Endothelial cell of umbilical vein (primary cell): Measurements from ENCODE around the gene HBZ. TPM values are rescaled to one million over a fixed set of nuclear protein-coding genes. Genes with fewer than 3 reads are reported as not detected.

ENCODE experiments used
- BruUV-seq: library from RNA; stranded (reverse); fragments of 400-500 nt; replicated peaks from 2 replicates; lab custom pipeline; 2021; lab: Mats Ljungman, UMichigan
- CTCF ChIA-PET: fragments of 300-600, 350-600 bp; sonication (Branson Sonifier 250); formaldehyde crosslinking; loops from one replicate; lab custom pipeline; 2021; ENCODE audit warnings: antibody characterized with exemption, inconsistent platforms; lab: Charles Lee
- POLR2A ChIA-PET: fragments of 300-600, 350-600 bp; sonication (Branson Sonifier 250); formaldehyde crosslinking; loops from one replicate; lab custom pipeline; 2021; ENCODE audit warnings: antibody characterized with exemption, inconsistent platforms; lab: Charles Lee
- DNase-seq: peaks from one replicate; pipeline ENCODE4 v3.0.0-alpha.2; 2011; ENCODE audit warnings: low read depth, low spot score
- FAIRE-seq: peaks from 2 replicates; lab custom pipeline; 2011; peaks lifted over from hg19 to GRCh38; lab: Jason Lieb, UNC
- H2AFZ ChIP-seq: 2 replicates; pipeline ENCODE4 v1.6.0; 2012; ENCODE audit warnings: low read depth, low read length, control low read depth, inconsistent platforms
- H3K27ac ChIP-seq: 2 replicates; pipeline ENCODE4 v1.5.1; 2011; ENCODE audit warnings: low read depth, mild to moderate bottlenecking, control low read depth, low read length, moderate library complexity; ENCODE audit not compliant: insufficient read depth
- H3K27me3 ChIP-seq, 2 experiments: 2 replicates each; pipeline versions ENCODE4 v1.6.0 to v1.6.1; 2011; ENCODE audit warnings: low read length in 2 of 2, mixed read lengths in 1 of 2; ENCODE audit not compliant: control insufficient read depth in 2 of 2, insufficient read depth in 2 of 2
- H3K36me3 ChIP-seq, 2 experiments: 2 replicates in 1 of 2; 3 replicates in 1 of 2; pipeline ENCODE4 v1.5.1; 2011; ENCODE audit warnings: low read length in 2 of 2, mild to moderate bottlenecking in 1 of 2, moderate library complexity in 1 of 2; ENCODE audit not compliant: control insufficient read depth in 2 of 2, insufficient read depth in 2 of 2; ENCODE audit errors: extremely low read depth in 1 of 2
- H3K4me1 ChIP-seq: 3 replicates; pipeline ENCODE4 v1.5.1; 2011; ENCODE audit warnings: mild to moderate bottlenecking, low read length; ENCODE audit not compliant: control insufficient read depth, insufficient read depth; ENCODE audit errors: extremely low read depth
- H3K4me2 ChIP-seq: 2 replicates; pipeline ENCODE4 v1.6.1; 2011; ENCODE audit warnings: low read length, control low read depth, mixed read lengths; ENCODE audit not compliant: insufficient read depth
- H3K4me3 ChIP-seq, 3 experiments: fragments of 200-600 bp in 1 of 3; sonication (generic), shearing (Covaris generic) in 1 of 3; replicated peaks in 1 of 3; 2 replicates each; pipeline ENCODE4 v1.5.1; 2011 to 2016; ENCODE audit warnings: control low read depth in 3 of 3, low read length in 3 of 3, mild to moderate bottlenecking in 2 of 3, inconsistent platforms in 1 of 3, low read depth in 1 of 3, moderate library complexity in 1 of 3; ENCODE audit not compliant: insufficient read depth in 1 of 3
- H3K79me2 ChIP-seq: 2 replicates; pipeline ENCODE4 v1.6.0; 2012; ENCODE audit warnings: low read length, inconsistent platforms; ENCODE audit not compliant: control insufficient read depth, insufficient read depth
- H3K9ac ChIP-seq: replicated peaks from 2 replicates; pipeline ENCODE3; 2011; ENCODE audit warnings: low read length, control low read depth; ENCODE audit not compliant: insufficient read depth; ENCODE audit errors: extremely low read depth
- H3K9me1 ChIP-seq: replicated peaks from 3 replicates; pipeline ENCODE4 v1.6.0; 2011; ENCODE audit warnings: mild to moderate bottlenecking, low read length; ENCODE audit not compliant: control insufficient read depth, insufficient read depth; ENCODE audit errors: extremely low read depth
- H3K9me3 ChIP-seq: replicated peaks from 2 replicates; pipeline ENCODE4 v1.5.1; 2012; ENCODE audit warnings: low read length, inconsistent platforms; ENCODE audit not compliant: control insufficient read depth, insufficient read depth
- H4K20me1 ChIP-seq: replicated peaks from 2 replicates; pipeline ENCODE3; 2011; ENCODE audit warnings: mild to moderate bottlenecking, low read length; ENCODE audit not compliant: control insufficient read depth, insufficient read depth; ENCODE audit errors: extremely low read depth
- CTCF ChIP-seq, 2 donors: IDR thresholded peaks; 1 replicate in 1 of 2; 2 replicates in 1 of 2; pipeline ENCODE4 v1.5.1; 2011; ENCODE audit warnings: low read length in 2 of 2, mild to moderate bottlenecking in 2 of 2, moderate library complexity in 2 of 2, control low read depth in 1 of 2, inconsistent platforms in 1 of 2, low read depth in 1 of 2; ENCODE audit not compliant: insufficient read depth in 1 of 2; ENCODE audit errors: extremely low read depth in 1 of 2
- EZH2 ChIP-seq: IDR thresholded peaks from 2 replicates; pipeline ENCODE4 v1.6.1; 2012; ENCODE audit warnings: borderline replicate concordance, low read depth, mild to moderate bottlenecking, moderate library complexity, low read length, inconsistent platforms; ENCODE audit not compliant: severe bottlenecking
- FOS ChIP-seq: IDR thresholded peaks from 2 replicates; pipeline ENCODE4 v1.6.1; 2011; ENCODE audit warnings: mild to moderate bottlenecking, low read length, moderate library complexity, borderline replicate concordance; ENCODE audit not compliant: insufficient read depth
- GATA2 ChIP-seq: IDR thresholded peaks from 2 replicates; pipeline ENCODE4 v1.7.0; 2011; ENCODE audit warnings: low read depth, mild to moderate bottlenecking, moderate library complexity, mixed read lengths, low read length; ENCODE audit not compliant: insufficient read length, insufficient read depth
- JUN ChIP-seq: IDR thresholded peaks from 2 replicates; pipeline ENCODE4 v1.6.1; 2011; ENCODE audit warnings: borderline replicate concordance, low read depth; ENCODE audit not compliant: insufficient read length, insufficient read depth
- MAX ChIP-seq: IDR thresholded peaks from 2 replicates; pipeline ENCODE4 v1.6.1; 2011; ENCODE audit not compliant: insufficient read depth, insufficient read length
- MYC ChIP-seq: IDR thresholded peaks from one replicate; pipeline ENCODE4 v1.6.1; 2011; ENCODE audit warnings: mild to moderate bottlenecking, low read depth, low read length
- POLR2A ChIP-seq: IDR thresholded peaks from 2 replicates; pipeline ENCODE4 v1.6.1; 2012; ENCODE audit warnings: low read depth, mild to moderate bottlenecking, control low read depth, low read length
- POLR2AphosphoS5 ChIP-seq: IDR thresholded peaks from 2 replicates; pipeline ENCODE4 v1.6.1; 2012; ENCODE audit warnings: low read depth, mild to moderate bottlenecking, control low read depth, low read length, moderate library complexity; ENCODE audit not compliant: insufficient read depth
- dilution Hi-C: fragments of 300-500 bp; cut with MboI; formaldehyde crosslinking; loops from one replicate; pipeline ENCODE4 v1.15.0; 2019; ENCODE audit warnings: low sequenced_read_pairs; ENCODE audit not compliant: extremely low pct_ligation_motif_present
- intact Hi-C: fragments of 100-400 bp; cut with micrococcal nuclease; formaldehyde crosslinking; loops from one replicate; pipeline ENCODE4 v1.10.0; 2022
- polyA plus RNA-seq, 4 experiments: library from polyadenylated mRNA; depleted of rRNA in 3 of 4; stranded (reverse) in 3 of 4; unstranded in 1 of 4; fragments of >200 nt; gene quantifications; 2 replicates each; pipeline versions ENCODE4 v1.2.1 to v1.2.3, GENCODE V29; 2011 to 2012; ENCODE audit warnings: missing spikeins in 1 of 4
- total RNA-seq: library from RNA; stranded (reverse); gene quantifications from 2 replicates; pipeline ENCODE4 v1.2.3, GENCODE V29; 2021

The HBZ gene
- total and polyA plus RNA-seq, 2 donors (not counting 3 experiments of a cell fraction or from before 2014, with no cell fraction given), result not detected

- no peak for FAIRE-seq
- dilution Hi-C loops, result no loop called here
These were observed 21.8 kb upstream of the HBZ start for GRCh38 chr16:130533-131173.

More at GRCh38 chr16:130533-131173, 21.8 kb upstream of the HBZ start:
- Histone ChIP-seq H3K9me3 (no peaks in the 10 kb centered on the region), H3K27me3 (no peaks in the 10 kb centered on the region), H3K4me2 (no peak overlapping the region), H3K36me3 (no peaks in the 10 kb centered on the region), H3K9ac (no peak overlapping the region), H3K4me3 (no peak overlapping the region), H3K79me2 (peaks cover 11% of the 10 kb centered on the region), H2AFZ (no peak overlapping the region), H4K20me1 (no peaks in the 10 kb centered on the region), H3K27ac (no peak overlapping the region), H3K4me1 (no peaks in the 10 kb centered on the region), H3K9me1 (no peaks in the 10 kb centered on the region)
- intact Hi-C loops, result no loop called here
- BruUV-seq, result no TSS peak
- POLR2A ChIA-PET, result no interaction called here
- no peak for DNase-seq
- CTCF ChIA-PET, result interaction anchor here (0.5 kb wide), 1 partner anchor 71 kb away, joined by 3 read pairs; no protein-coding TSS in a partner anchor
- TF ChIP-seq JUN (no peak), MAX (no peak), FOS (no peak), POLR2AphosphoS5 (no peak), MYC (no peak), POLR2A (no peak), GATA2 (no peak), CTCF (IDR thresholded peaks at IDR 0.05; ENCODE audit: extremely low read depth in 1 of 2, insufficient read depth in 1 of 2, low read depth in 1 of 2, low read length in 2 of 2) (no peak), EZH2 (no peak)
